GM18909 (cell line): ENCODE measurements around the gene SLC22A3.
"Not testable (repeated sequence)": the region's sequence is repeated elsewhere in the genome, so short reads cannot be mapped to it uniquely, and the experiment has no call there.

Experiments used
- ATAC-seq: cut with Tn5 transposase; IDR thresholded peaks from one replicate; pipeline ENCODE4 v1.9.1; 2021; ENCODE audit warnings: mild to moderate bottlenecking; ENCODE audit not compliant: unreplicated experiment, poor library complexity

The SLC22A3 gene

GRCh38 chr6:160431791-160432404 lies 83.7 kb downstream of the SLC22A3 start:
- no peak for ATAC-seq

DNA sequence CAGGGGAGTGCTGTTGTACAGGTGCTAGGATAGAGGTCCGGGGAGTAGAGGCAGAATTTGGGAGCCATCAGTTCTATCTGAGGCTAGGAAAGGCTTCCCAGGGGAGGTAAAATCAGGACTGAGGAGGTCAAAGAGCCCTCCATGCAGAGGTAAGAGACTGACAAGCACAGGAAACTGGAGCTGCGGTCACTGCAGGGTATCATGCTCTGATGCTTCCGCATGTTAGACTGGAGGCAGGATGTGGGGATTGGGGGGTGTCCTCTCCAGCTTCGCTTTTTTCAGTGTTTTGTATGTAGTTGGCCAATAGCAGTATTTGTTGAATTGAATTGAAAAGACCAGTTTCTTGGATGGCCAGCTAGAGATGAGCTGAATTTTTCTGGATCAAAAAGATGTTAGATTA lies 87.8 kb downstream of the SLC22A3 start:
- no peak for ATAC-seq

- no peak for ATAC-seq
Observed at GRCh38 chr6:160437154-160437553, 89.0 kb downstream of the SLC22A3 start.

- ATAC-seq = no peak
Observed at GRCh38 chr6:160437775-160438174, 89.6 kb downstream of the SLC22A3 start.

- no peak for ATAC-seq
Observed at GRCh38 chr6:160438481-160438880, 90.3 kb downstream of the SLC22A3 start.

GRCh38 chr6:160439751-160440150 lies 91.6 kb downstream of the SLC22A3 start:
- no peak for ATAC-seq

DNA sequence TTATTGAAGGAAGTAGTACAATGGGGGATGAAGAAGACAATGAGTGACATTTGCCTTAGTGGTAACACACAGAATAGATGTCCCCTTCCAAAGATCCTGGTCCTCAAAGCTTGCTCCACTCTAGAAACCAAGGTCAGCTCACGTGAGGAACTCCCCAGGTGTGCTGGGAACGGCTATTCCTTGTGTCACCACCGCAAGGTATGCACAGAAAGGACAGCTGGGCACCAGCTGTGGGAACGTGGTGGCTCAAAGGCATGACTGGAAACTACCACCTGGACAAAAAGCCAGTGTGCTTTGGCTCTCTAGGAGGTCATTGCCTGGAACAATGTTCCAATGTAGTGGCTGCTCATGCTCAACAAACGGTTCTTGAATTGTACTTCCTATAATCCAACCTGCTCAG lies 94.0 kb downstream of the SLC22A3 start:
- no peak for ATAC-seq

- ATAC-seq = no peak
Observed at GRCh38 chr6:160445130-160445529, 97.0 kb downstream of the SLC22A3 start.

DNA sequence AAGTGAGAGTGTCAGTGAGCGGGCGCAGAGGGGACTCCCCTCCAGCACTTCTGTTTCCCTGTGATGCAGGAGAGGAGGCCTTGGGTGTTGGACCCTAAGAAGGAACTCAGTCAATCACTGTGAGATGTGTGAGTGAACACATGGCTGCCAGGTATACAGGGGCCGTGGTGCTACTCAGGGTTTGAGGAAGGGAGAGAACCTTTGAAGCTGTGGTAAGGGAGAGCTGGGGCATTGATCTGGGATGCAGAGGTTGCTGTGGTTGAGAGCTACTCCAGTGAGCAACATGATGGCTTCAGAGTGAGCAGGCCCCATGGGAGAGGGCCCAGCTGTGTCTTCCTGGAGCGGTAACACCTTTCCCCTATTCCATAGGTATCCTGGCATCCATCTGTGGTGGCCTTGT lies 99.2 kb downstream of the SLC22A3 start:
- no peak for ATAC-seq

DNA sequence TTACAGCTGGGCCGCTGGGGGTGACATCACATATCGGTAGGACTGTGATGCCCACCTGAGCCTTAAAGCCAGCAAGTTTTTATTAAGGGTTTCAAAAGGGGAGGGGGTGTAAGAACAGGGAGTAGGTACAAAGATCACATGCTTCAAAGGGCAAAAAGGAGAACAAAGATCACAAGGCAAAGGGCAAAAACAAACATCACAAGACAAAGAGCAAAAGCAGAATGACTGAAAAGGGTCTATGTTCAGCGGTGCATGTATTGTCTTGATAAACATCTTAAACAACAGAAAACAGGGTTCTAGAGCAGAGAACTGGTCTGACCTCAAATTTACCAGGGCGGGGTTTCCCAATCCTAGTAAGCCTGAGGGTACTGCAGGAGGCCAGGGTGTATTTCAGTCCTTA lies 101.6 kb downstream of the SLC22A3 start:
- not testable (repeated sequence) for ATAC-seq

DNA sequence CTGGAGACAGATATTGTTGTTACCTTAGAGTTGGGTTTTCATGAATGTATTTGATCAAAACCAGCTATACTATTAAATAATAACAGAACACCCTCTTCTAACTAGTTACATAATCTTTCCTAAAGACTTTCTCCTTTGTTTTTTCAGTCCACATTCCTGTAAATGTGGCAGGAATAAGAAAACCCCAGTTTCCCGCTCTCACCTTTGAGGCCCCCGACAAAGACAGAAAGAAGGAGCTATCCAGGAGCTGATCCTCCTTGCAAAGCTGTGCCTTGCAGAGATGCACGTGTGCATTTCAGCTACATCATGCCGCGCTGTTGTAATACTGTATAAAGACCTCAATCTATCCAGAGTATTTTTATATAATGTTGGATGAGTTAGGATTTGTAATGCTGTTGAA lies 102.7 kb downstream of the SLC22A3 start:
- ATAC-seq = no peak

GRCh38 chr6:160454303-160454702 lies 106.1 kb downstream of the SLC22A3 start:
- ATAC-seq = no peak

- ATAC-seq = no peak
Observed at GRCh38 chr6:160455081-160455480, 106.9 kb downstream of the SLC22A3 start.

DNA sequence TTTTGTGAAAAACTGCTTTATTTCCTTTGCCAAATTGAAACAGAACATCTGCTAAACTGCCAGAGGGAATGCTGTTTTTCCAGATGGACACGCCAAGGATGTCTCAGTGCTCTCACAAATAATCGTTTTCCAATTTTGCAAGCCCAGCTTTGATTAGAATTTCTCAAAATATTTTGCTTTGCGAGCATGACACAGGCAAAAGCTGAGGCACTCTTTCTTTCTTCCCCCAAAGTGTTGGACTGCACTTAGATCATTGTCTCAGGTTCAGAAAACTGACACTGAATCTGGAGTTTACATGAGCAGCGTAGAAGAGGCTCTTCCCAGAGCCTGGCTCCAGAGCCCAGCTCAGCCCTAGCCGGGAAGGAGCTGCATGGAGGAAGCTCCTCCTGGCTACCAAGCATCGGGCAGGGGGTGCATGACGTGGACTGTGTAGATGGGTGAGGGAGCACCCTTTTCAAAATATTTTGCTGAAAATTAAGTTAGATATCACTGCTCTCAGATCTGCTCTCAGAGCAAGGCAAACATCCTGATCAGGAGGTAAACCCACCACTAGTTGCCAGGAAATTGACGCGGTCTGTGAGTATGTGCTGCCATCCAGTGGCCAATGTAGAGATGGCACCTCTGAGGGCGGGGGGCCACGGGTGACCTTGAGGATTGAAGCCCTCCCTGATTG lies 107.5 kb downstream of the SLC22A3 start:
- ATAC-seq = peak; percentile 77

DNA sequence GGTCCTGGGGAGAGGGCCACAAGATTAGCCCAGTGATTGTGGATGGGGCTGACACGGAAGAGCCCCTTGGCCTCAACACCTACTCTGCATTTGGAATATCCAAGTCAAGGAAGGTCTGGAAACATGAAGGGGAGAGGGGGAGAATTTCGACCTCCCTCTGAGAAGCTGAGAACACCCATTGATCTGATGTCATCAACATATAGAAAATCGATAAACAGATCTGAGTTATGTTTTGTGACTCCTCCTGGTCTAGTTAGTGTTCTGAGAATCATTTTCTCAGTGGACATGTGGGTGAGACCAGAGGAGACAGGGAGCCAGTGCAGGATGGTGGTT lies 108.0 kb downstream of the SLC22A3 start:
- no peak for ATAC-seq

DNA sequence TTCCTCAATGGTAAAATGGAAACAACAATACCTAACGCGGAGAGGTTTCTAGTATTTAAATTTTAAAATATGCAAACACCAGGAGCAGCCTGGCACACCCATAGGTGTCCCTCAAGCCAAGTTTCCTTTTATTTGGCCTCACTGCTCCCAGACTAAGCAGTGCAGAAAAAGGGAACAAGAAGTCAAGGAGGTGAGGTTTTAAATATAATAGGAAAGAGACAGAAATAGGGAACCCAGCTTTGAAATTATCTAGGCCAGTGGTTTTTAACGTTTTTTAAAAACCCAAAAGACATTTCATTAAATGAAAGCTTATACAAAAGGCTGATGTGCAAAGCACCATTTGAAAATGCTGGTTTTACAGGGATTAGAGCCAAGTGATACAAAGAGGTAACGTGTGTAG lies 109.6 kb downstream of the SLC22A3 start:
- no peak for ATAC-seq

DNA sequence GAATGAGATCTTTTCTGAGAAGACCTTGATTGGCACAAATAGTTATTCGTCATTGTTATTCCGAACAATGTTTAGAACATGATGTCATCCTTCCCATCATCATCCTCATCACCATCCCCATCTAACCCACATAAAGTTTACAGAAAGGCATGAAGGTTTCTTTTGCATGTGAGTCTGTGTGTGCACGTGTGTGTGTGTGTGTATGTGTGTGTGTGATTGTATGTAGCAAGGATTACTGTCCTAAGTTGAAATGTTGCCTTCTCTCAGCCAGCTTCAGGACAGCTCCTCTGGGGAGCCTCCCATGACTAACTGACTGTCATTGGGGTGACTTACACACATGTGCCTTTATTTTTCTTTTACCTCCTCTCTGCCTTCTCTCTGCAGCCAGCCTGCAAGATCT lies 113.5 kb downstream of the SLC22A3 start:
- no peak for ATAC-seq

DNA sequence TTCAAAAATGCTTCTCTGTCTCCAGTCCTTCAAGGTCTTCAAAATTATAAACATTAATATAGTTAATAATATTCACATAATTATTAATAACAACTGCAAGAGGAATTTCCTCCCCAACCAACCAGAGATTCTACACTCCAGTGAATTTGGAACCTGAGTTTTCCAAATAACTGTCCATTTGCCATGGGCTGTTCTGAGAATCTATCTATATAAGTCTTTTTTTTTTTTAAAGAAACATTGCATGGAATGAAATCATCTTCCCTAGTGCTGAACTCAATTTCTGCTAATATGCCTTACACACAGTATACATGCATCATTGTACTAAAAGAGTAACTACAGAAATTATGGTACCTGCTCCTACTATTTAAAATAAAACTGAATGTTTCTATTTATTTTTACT lies 113.9 kb downstream of the SLC22A3 start:
- ATAC-seq = peak; percentile 31

DNA sequence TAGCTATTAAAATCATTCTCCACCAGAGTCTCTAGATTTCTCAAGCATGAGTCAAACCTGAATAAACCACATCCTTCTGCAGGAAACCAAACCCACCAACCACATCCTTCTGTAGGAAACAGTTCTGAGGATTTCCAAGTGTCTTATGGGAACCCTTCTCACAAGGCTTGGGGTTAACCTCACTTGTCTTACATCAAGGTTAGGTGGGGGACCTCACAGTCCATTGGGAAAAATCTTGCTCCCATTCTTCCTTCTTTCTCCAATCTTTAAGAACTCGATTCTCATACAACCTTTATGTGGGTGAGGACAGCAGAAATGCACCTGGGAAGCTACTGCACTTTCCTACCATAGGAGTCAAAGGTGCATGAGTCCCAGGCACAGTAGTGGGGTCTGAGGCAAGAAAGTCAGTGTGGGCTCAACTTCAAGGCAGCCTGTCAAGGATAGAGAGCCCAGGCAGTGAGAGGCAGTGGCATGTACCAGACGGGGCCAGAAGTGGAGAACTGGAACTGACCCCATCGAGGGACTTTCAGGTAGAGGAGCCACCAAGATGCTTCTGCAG lies 114.5 kb downstream of the SLC22A3 start:
- peak; percentile 97 for ATAC-seq

- no peak for ATAC-seq
Observed at GRCh38 chr6:160464744-160465143, 116.6 kb downstream of the SLC22A3 start.

- ATAC-seq = not testable (repeated sequence)
Observed at GRCh38 chr6:160467261-160467871, 119.2 kb downstream of the SLC22A3 start.

DNA sequence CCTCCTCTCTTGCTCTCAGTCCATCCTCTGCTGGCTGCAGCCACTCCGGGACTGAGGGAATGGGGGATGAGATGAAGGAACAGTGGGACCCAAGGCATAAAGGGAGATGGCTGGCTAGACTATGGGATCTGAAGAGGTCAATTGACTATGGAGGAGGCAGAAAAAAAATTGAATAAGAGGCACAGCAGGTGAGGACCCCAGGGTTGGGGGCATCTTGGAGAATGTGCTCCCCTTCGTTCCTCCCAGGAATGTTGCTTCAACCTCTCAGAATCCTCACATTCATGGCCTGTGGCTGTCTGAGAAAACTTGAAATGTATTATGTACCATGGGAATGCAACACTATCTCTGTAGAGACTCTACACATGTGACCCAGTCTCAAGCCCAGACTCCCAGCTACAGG lies 121.0 kb downstream of the SLC22A3 start:
- no peak for ATAC-seq
